Gastrocnemius medialis (tissue), 4 donors: ENCODE measurements around the gene SH3GL2.

Source experiments
- POLR2A ChIP-seq, 2 donors: fragments of 450-650 bp; IDR thresholded peaks; one replicate each; pipeline ENCODE4 v1.6.1; 2017; ENCODE audit warnings: antibody characterized with exemption in 2 of 2, mild to moderate bottlenecking in 2 of 2, moderate library complexity in 2 of 2
- TF ChIP-seq, protein P1 (sequence below), 5 experiments: fragments of 450-650 bp in 3 of 5; fragments of 200-600 bp in 2 of 5; sonication (generic) in 2 of 5; IDR thresholded peaks in 4 of 5; conservative IDR thresholded peaks in 1 of 5; 1 replicate in 4 of 5; 2 replicates in 1 of 5; pipeline ENCODE4 v1.5.1; 2016 to 2019; ENCODE audit warnings: antibody characterized with exemption in 5 of 5, mild to moderate bottlenecking in 3 of 5, moderate library complexity in 3 of 5

DNA sequence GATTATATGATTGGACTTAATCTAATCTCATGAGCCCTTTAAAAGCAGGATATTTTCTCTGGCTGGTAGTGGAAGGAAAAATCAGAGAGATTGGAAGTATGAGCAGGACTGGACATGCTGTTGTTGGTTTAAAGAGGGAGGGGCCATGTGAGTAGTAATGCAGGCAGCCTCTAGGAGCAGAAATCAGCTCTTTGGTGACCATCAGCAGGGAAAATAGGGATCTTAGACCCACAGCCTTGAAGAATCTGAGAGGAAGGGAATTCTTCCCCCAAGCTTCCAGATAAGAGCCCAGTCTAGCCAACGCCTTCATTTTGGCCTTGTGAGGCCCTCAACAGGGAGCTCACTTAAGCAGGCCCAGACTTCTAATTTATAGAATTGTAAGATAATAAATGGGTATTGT, 9.5 kb downstream of the SH3GL2 start:
- TF ChIP-seq, protein P1, sequence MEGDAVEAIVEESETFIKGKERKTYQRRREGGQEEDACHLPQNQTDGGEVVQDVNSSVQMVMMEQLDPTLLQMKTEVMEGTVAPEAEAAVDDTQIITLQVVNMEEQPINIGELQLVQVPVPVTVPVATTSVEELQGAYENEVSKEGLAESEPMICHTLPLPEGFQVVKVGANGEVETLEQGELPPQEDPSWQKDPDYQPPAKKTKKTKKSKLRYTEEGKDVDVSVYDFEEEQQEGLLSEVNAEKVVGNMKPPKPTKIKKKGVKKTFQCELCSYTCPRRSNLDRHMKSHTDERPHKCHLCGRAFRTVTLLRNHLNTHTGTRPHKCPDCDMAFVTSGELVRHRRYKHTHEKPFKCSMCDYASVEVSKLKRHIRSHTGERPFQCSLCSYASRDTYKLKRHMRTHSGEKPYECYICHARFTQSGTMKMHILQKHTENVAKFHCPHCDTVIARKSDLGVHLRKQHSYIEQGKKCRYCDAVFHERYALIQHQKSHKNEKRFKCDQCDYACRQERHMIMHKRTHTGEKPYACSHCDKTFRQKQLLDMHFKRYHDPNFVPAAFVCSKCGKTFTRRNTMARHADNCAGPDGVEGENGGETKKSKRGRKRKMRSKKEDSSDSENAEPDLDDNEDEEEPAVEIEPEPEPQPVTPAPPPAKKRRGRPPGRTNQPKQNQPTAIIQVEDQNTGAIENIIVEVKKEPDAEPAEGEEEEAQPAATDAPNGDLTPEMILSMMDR (IDR thresholded peaks at IDR 0.05 in 4 of 5, conservative IDR thresholded peaks at IDR 0.05 in 1 of 5) = no peak
- no peak for TF ChIP-seq POLR2A (IDR thresholded peaks at IDR 0.05)
